ENCODE data around the gene B4GALT5.

- TF ChIP-seq CTCF (IDR thresholded peaks at IDR 0.05) (no peak), POLR2A (IDR thresholded peaks at IDR 0.05) (no peak)
Measured at GRCh38 chr20:49624317-49624716, 89.4 kb downstream of the B4GALT5 start.
